NCI-H146 treated with DMSO at 0.1 percent for 48 hours (cell line): Measurements from ENCODE around the gene NOL8.

Source experiments
- DNase-seq: peaks from one replicate; lab custom pipeline; 2025; ENCODE audit not compliant: unreplicated experiment; lab: John Stamatoyannopoulos, UW

Gene NOL8

DNA sequence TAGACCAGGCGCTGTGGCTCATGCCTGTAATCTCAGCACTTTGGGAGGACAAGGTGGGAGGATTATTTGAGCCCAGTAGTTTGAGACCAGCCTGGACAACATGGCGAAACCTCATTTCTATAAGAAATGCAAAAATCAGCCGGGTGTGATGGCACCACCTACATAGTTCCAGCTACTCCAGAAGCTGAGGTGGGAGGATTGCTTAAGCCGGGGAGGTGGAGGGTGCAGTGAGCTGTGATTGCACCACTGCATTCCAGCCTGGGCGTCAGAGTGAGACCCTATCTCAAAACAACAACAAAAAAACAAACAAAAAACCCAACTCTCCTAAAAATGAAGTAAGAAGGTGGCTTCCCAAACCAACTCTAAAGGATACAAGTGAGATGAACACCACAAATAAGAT is 54.6 kb downstream of the NOL8 start:
- DNase-seq = no peak

DNA sequence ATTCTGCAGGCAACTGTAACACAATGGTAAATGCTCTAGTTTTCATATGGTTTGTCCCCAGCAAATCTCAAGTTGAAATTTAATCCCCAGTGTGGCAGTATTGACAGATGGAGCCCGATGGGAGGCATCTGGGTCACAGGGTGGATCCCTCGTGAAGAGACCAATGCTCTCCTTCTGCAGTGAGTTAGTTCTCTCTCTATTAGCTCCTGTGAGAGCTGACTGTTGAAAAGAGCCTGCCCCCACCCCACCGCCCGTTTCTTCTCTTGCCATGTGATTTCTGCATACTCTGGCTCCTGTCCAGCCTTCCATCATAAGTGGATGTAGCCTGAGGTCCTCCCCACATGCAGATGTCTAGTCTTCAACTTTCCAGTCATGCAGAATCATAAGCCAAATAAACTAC is 58.7 kb downstream of the NOL8 start:
- no peak for DNase-seq

DNA sequence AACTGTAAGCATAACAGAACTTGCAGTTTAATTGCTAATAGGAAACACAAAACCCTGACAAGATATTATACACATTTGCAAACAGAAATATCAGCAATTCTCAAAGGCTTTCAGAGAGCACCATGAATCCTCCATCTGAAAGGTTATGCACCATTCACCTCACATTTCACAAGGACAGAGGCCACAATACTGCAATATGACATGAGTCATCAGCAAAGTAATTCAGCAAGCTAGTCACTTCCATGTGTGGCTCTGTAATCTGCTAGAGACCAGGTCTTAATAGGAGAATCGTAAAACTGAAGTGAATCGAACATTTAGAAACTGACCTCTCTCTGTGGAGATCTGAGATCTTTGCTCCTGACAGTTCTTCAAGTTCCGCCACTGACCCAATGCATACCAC is 60.0 kb downstream of the NOL8 start:
- DNase-seq = no peak

DNA sequence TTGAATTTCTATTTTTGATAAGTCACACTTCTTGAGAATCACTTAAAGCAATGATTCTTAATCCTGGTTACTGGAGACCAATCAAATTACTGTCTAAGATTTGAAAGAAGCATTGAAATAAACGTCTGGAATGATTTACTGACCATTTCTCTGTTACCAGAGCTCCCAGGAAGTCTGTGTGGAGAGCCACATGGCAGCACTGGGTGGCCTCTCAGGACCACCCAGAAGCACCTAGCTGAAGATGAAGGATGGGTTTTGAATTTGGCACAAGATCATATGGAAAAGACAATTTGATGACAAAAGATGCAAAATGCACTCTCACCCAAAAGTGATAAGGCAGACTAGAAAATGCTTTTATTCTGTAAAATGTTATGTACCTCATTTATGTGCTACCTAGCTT is 62.0 kb downstream of the NOL8 start:
- DNase-seq = no peak

DNA sequence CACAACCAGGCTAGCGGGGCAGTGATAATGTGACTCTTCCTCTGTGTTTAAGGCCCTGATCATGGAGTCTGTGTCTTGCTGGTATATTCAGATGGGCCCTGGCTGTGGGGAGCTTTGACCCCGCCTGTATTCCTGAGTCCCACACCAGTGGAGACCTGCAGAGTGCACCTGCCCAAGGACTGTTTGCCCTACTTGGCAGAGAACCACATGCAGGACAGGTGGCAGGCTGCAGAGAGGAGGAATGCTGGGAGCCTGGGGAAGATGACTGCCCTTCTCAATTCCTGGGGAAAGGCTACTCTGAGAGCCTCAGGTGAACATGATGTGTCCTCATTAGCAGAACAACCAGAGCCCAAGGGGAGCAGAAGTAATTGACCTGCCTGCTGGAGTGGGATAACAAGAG is 67.8 kb downstream of the NOL8 start:
- DNase-seq = no peak

DNA sequence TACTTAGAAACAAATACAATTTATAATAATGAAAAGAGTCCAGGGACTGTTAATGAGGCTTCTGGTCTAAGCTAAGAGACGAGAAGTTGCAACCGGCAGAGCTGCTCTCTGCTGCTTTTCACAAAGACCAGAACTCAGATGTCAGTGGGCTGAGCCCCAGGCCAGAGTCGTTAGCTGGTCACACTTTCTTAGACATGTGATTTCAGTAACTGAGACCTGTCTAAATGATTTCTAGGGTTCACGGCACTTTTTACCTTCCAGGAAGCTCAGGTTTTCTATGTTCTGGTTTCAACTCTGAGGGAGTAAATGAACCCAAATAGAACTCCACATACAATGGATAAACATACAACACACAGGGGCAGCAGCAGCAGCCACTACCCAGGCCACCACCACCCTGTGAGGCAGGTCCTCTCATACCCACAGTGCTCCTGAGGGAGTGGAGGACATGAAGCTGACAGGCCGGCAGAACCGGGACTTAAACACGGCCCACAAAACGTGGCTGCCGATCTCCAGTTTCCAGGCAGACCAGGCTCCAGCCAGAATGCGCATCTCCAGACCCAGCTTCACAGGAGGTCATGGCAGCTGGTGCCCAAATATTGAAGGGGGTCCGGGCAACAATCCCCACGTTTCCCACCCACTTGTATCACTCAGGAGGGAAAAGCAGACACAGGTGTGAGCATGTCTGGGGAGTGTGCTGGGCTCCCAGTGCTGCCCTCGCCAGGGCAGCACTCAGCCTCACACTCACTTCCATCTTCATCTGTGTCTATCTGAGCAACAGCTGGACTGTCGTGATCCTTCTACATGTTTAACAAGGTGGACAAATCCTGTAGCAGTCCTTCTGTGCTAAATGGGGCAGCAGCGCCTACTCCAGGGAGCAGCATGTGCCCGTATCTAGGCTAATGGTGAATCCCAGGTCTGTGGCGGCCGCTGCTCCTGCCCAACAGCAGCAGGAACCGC is 70.5 kb downstream of the NOL8 start:
- no peak for DNase-seq

DNA sequence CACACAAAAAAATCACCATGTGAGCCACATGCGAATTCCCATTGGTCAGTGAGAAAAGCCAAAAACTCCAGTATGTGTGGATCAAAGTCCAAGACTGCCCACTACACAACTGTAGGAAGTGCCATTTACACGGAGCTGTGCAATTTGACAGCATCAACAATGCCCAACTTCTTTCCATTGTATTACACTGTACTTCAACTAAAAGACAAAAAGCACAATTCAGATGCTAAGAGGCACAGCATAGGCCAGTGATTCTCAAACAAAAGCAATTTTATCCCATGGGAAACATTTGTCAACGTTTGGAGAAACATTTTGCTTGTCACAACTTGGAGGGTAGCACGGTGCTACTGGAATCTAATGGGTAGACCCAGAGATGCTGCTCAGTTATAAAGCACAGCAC is 71.5 kb downstream of the NOL8 start:
- DNase-seq = no peak

DNA sequence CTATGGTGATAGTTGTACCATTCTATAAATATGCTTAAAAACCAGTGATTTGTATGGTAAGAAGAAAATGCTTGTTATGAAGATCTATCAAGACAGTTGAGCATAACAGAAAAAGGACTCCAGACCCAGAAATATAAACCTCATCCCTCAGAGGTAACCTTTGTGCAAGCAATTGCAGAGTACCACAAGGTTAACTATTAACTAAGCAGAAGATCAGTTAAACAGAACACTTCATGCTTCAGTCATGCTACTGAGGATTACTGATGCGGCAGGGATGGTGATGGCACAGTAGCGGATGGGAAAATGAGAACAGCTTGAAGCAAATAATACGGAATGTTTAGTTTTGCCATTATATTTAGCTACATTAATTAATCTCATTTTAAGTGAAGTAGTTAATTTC is 77.2 kb downstream of the NOL8 start:
- no peak for DNase-seq
